A549 (cell line): ENCODE data around the gene SNX19. TPM values are rescaled to one million over a fixed set of nuclear protein-coding genes. Genes with fewer than 3 reads are reported as not detected.

Experiments
- ATAC-seq, 2 experiments: fragments of 200-7000 bp in 1 of 2; fragments of >200 bp in 1 of 2; cut with Nextera tagmentation in 1 of 2; cut with Tn5 transposase in 1 of 2; 3 replicates each; pipeline versions ENCODE4 v1.8.0 to v1.9.1; 2018 to 2020; ENCODE audit warnings: mild to moderate bottlenecking in 1 of 2, moderate library complexity in 1 of 2
- CTCF ChIA-PET: fragments of 300-600 bp; sonication (Branson Sonifier 250); formaldehyde crosslinking; extraction: SDS; loops from one replicate; lab custom pipeline; 2021; ENCODE audit warnings: antibody characterized with exemption, inconsistent platforms; lab: Yijun Ruan, JAX
- POLR2A ChIA-PET: fragments of 350-600 bp; formaldehyde crosslinking; extraction: SDS; loops from one replicate; lab custom pipeline; 2021; ENCODE audit warnings: antibody characterized with exemption, inconsistent platforms; lab: Yijun Ruan, JAX
- DNase-seq, 2 experiments: peaks; one replicate each; pipeline versions ENCODE4 v3.0.0 to v3.0.0-alpha.2; 2011 to 2016; ENCODE audit warnings: low read depth in 1 of 2, low spot score in 1 of 2
- FAIRE-seq: peaks from 2 replicates; lab custom pipeline; 2011; peaks lifted over from hg19 to GRCh38; lab: Jason Lieb, UNC
- H3K27ac ChIP-seq, 2 experiments: fragments of >200 bp; sonication (Bioruptor Twin); formaldehyde crosslinking; 3 replicates each; pipeline ENCODE4 v1.5.1; 2016 to 2017
- H3K4me1 ChIP-seq: fragments of >200 bp; sonication (Bioruptor Twin); formaldehyde crosslinking; 3 replicates; pipeline ENCODE4 v1.6.1; 2016
- H3K4me2 ChIP-seq: fragments of >200 bp; sonication (Bioruptor Twin); formaldehyde crosslinking; 3 replicates; pipeline ENCODE4 v1.6.1; 2016
- H3K4me3 ChIP-seq: fragments of >200 bp; sonication (Bioruptor Twin); formaldehyde crosslinking; 3 replicates; pipeline ENCODE4 v1.5.1; 2016
- H3K9me3 ChIP-seq: fragments of >200 bp; sonication (Bioruptor Twin); formaldehyde crosslinking; 3 replicates; pipeline ENCODE4 v1.6.1; 2016
- CBX8 ChIP-seq: fragments of 200-600 bp; sonication (generic); IDR thresholded peaks from 2 replicates; pipeline ENCODE4 v1.6.1; 2016
- CHD2 ChIP-seq: fragments of 150-350 bp; IDR thresholded peaks from 2 replicates; pipeline ENCODE4 v1.6.1; 2014; ENCODE audit warnings: low read length; ENCODE audit not compliant: partially characterized antibody
- FOSB ChIP-seq: fragments of 250-450 bp; sonication (Bioruptor Pico); IDR thresholded peaks from 2 replicates; pipeline ENCODE4 v1.5.0; 2020; ENCODE audit warnings: mild to moderate bottlenecking, moderate library complexity
- FOSL2 ChIP-seq, 2 experiments: fragments of 450-650 bp in 1 of 2; fragments of >200 bp in 1 of 2; sonication (Bioruptor Twin) in 1 of 2; formaldehyde crosslinking; IDR thresholded peaks; 2 replicates each; pipeline versions ENCODE4 v1.5.0 to v1.6.1; 2016 to 2020; ENCODE audit warnings: mild to moderate bottlenecking in 1 of 2, moderate library complexity in 1 of 2
- HEYL ChIP-seq: fragments of 250-450 bp; sonication (Bioruptor Pico); IDR thresholded peaks from 2 replicates; pipeline ENCODE4 v1.8.0; 2021; ENCODE audit warnings: mild to moderate bottlenecking, moderate library complexity
- JUNB ChIP-seq: fragments of >200 bp; sonication (Bioruptor Twin); formaldehyde crosslinking; IDR thresholded peaks from 2 replicates; pipeline ENCODE4 v1.6.1; 2016
- KDM1A ChIP-seq: fragments of 200-600 bp; sonication (generic); IDR thresholded peaks from 2 replicates; pipeline ENCODE4 v1.6.1; 2016; ENCODE audit warnings: low read depth, mild to moderate bottlenecking
- NFE2L2 ChIP-seq: fragments of 150-350 bp; conservative IDR thresholded peaks from 2 replicates; pipeline ENCODE4 v1.6.1; 2014; ENCODE audit warnings: low read length
- NR3C1 ChIP-seq: fragments of >200 bp; sonication (Bioruptor Twin); formaldehyde crosslinking; IDR thresholded peaks from 3 replicates; pipeline ENCODE4 v1.6.1; 2017
- POLR2A ChIP-seq: IDR thresholded peaks from 2 replicates; pipeline ENCODE4 v1.6.1; 2012; ENCODE audit warnings: mild to moderate bottlenecking, low read length
- POLR2AphosphoS2 ChIP-seq: conservative IDR thresholded peaks from 2 replicates; pipeline ENCODE4 v1.6.1; 2012; ENCODE audit warnings: low read length, improper control_type of control experiment, inconsistent platforms
- RCOR1 ChIP-seq: fragments of 150-350 bp; IDR thresholded peaks from 2 replicates; pipeline ENCODE4 v1.6.1; 2014; ENCODE audit warnings: antibody characterized with exemption, low read length, low read depth
- TP53 ChIP-seq: fragments of 250-450 bp; sonication (Bioruptor Pico); IDR thresholded peaks from 2 replicates; pipeline ENCODE4 v1.5.0; 2021; ENCODE audit warnings: mild to moderate bottlenecking, moderate library complexity
- ZNF302 ChIP-seq: fragments of 250-450 bp; sonication (Bioruptor Pico); IDR thresholded peaks from 2 replicates; pipeline ENCODE4 v1.9.0; 2021; ENCODE audit warnings: inconsistent platforms, mild to moderate bottlenecking, moderate library complexity
- WGBS: methylation state at CpG from one replicate; pipeline ENCODE4 v1.1.6; 2017; ENCODE audit errors: missing lambda C conversion rate; 5-methylcytosine and 5-hydroxymethylcytosine counted together
- polyA plus RNA-seq, 4 experiments: library from polyadenylated mRNA; depleted of rRNA in 3 of 4; stranded (reverse); fragments of >200 nt; fragmentation: RNase III in 1 of 4; extraction: RNeasy Plus Mini Kit Qiagen cat#74134 plus additional on column Dnase treatment in 1 of 4; gene quantifications; 2 replicates in 3 of 4; 3 replicates in 1 of 4; pipeline ENCODE4 v1.2.3, GENCODE V29; 2011 to 2017
- TF ChIP-seq, protein P1 (sequence below): fragments of 450-650 bp; IDR thresholded peaks from 2 replicates; pipeline ENCODE4 v1.6.1; 2014; ENCODE audit warnings: antibody characterized with exemption
- TF ChIP-seq, protein P2 (sequence below): IDR thresholded peaks from 2 replicates; pipeline ENCODE4 v1.6.1; 2012
- TF ChIP-seq, protein P3 (sequence below): fragments of 250-450 bp; sonication (Bioruptor Pico); IDR thresholded peaks from 2 replicates; pipeline ENCODE4 v1.5.0; 2020; ENCODE audit warnings: low read depth, mild to moderate bottlenecking, moderate library complexity
- TF ChIP-seq, protein P4 (sequence below): IDR thresholded peaks from 2 replicates; pipeline ENCODE4 v1.6.1; 2012

Gene SNX19
- polyA plus RNA-seq, 2 of the 4 experiments (the other 2 are of a cell fraction): 13.4 to 26.7 TPM

DNA sequence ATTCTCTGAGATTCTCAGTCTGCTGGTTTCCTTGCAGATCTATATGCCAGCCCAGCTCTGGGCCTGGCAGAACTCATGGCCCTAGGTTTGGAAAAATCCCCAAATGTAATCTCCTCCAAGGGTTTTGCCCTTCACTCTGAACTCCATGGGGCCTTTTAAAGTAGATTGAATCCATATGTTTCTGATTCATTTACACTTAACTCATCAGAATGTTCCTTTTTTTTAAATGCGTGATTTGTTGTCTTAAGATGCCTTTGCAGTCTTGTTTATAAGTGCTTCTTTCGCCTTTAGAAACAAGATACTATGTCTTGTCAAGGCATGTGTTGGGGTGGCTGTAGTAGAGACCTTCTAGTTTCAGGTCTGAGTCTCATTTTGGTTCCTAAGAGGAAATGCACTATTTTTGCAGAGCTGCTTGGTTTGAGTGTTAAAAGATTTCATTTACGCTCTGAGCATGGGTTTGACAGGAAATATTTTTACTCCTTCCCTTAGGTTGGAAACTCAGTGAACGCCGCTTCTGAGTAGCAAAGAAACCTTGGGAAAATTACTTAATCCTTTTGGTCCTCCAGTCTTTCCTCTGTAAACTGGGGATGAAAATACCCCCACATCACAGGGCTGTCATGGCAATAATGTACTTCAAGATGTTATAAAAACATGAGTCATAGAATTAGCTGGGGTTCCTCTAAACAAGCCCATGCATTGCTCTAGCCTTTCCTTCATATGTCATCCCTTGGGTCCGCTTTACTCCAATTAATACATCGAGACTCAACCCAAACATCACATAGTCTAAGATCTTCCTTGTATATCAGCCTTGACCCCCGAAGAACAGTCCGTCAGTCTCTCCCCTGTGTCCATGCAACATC, 83.5 kb downstream of the SNX19 start:
- H3K4me2 ChIP-seq: no peak overlapping the region

DNA sequence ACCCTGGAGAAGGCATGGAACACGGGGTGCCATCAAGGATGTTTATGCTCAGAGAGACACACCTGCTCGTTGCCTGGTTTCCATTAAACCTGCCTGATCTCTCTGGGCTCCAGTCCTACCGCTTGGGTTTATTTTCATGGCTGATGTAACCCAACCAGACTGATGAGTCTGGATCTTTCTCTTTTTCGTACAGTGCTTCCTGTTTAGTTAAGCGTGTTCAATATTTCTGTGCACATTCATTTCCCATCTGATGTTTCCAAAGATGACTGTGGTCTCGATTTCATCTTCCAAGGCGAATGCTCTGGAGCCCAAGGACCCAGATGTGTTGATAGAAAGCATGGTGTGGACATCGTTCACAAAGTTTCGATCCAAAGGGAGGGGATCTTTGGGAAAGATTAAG, 84.3 kb downstream of the SNX19 start:
- TF ChIP-seq FOSL2 (IDR thresholded peaks at IDR 0.05): no peak
- no peak for TF ChIP-seq FOSL2 (CRISPR knock-in tag; IDR thresholded peaks at IDR 0.05)

More for the DNA sequence above, 83.5 kb downstream of the SNX19 start:
- FAIRE-seq: no peak
- no peak for DNase-seq
- Histone ChIP-seq H3K27ac (no peak overlapping the region), H3K4me3 (no peak overlapping the region), H3K4me1 (peaks cover 4% of the 10 kb centered on the region), H3K9me3 (0 out of 3 replicates have a peak, but pooled peaks cover 3% of the 10 kb centered on the region)
- WGBS: 89% methylated on average over 9 of the region's 9 CpGs
- ChIA-PET POLR2A (no interaction called here), CTCF (interaction anchor here (0.6 to 7.2 kb wide), 2 partner anchors 28 to 139 kb away, joined by 3 to 100 read pairs; no protein-coding TSS in a partner anchor)
- ATAC-seq: no peak
- TF ChIP-seq FOSL2 (IDR thresholded peaks at IDR 0.05) (no peak), FOSL2 (CRISPR knock-in tag; IDR thresholded peaks at IDR 0.05) (peak; percentile 6; the same call in 1 of the 2 replicates), RCOR1 (no peak)

DNA sequence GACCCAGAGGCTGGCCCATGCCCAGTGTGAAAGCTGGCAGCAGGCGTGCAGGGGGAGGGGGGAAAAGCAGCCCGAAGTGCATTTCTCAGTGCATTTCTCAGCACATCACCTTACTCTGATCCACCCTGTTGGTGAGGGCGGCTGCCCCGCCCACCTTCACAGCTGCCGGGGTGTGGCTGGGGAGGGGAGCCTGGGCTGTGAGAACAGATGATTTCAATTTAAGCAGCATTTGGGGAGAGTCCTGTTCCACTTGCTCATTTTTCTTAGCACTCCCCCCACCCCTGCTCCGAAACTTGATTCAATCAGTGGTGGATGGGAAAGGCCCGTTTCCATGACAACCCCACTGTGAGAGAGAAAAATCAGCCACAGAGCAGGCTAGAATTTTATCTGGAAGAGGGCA, 84.8 kb downstream of the SNX19 start:
- TF ChIP-seq, protein P1, sequence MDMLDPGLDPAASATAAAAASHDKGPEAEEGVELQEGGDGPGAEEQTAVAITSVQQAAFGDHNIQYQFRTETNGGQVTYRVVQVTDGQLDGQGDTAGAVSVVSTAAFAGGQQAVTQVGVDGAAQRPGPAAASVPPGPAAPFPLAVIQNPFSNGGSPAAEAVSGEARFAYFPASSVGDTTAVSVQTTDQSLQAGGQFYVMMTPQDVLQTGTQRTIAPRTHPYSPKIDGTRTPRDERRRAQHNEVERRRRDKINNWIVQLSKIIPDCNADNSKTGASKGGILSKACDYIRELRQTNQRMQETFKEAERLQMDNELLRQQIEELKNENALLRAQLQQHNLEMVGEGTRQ: no peak
- TF ChIP-seq HEYL (CRISPR knock-in tag) (no peak), JUNB (no peak), POLR2AphosphoS2 (no peak), ZNF302 (CRISPR knock-in tag) (no peak), POLR2A (no peak), NFE2L2 (no peak), CHD2 (no peak), KDM1A (no peak), CBX8 (no peak), FOSB (CRISPR knock-in tag) (no peak), NR3C1 (no peak), TP53 (no peak)
- TF ChIP-seq, protein P2, sequence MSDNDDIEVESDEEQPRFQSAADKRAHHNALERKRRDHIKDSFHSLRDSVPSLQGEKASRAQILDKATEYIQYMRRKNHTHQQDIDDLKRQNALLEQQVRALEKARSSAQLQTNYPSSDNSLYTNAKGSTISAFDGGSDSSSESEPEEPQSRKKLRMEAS: no peak
- TF ChIP-seq, protein P3, sequence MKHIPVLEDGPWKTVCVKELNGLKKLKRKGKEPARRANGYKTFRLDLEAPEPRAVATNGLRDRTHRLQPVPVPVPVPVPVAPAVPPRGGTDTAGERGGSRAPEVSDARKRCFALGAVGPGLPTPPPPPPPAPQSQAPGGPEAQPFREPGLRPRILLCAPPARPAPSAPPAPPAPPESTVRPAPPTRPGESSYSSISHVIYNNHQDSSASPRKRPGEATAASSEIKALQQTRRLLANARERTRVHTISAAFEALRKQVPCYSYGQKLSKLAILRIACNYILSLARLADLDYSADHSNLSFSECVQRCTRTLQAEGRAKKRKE (CRISPR knock-in tag): no peak
- TF ChIP-seq, protein P4, sequence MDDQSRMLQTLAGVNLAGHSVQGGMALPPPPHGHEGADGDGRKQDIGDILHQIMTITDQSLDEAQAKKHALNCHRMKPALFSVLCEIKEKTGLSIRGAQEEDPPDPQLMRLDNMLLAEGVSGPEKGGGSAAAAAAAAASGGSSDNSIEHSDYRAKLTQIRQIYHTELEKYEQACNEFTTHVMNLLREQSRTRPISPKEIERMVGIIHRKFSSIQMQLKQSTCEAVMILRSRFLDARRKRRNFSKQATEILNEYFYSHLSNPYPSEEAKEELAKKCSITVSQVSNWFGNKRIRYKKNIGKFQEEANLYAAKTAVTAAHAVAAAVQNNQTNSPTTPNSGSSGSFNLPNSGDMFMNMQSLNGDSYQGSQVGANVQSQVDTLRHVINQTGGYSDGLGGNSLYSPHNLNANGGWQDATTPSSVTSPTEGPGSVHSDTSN: no peak
- CTCF ChIA-PET: interaction anchor here (4.6 to 9.4 kb wide), 3 partner anchors 8 to 396 kb away, joined by 34 to 163 read pairs (median 100); no protein-coding TSS in a partner anchor
- POLR2A ChIA-PET: no interaction called here
- ATAC-seq (no peak), FAIRE-seq (no peak), DNase-seq (no peak)
- Histone ChIP-seq H3K4me1 (peaks cover 13% of the 10 kb centered on the region), H3K4me3 (no peak overlapping the region), H3K27ac (no peak overlapping the region), H3K4me2 (no peak overlapping the region), H3K9me3 (no peaks in the 10 kb centered on the region)
- WGBS: 71% methylated on average over 7 of the region's 7 CpGs

More for the DNA sequence above, 84.3 kb downstream of the SNX19 start:
- CTCF ChIA-PET: interaction anchor here (7.2 to 9.4 kb wide), 2 partner anchors 29 to 397 kb away, joined by 100 to 163 read pairs; no protein-coding TSS in a partner anchor
- H3K4me2 ChIP-seq: no peak overlapping the region
- no peak overlapping the region for H3K27ac ChIP-seq
- FAIRE-seq: no peak
- POLR2A ChIA-PET: no interaction called here
- 0 out of 3 replicates have a peak, but pooled peaks cover 1% of the 10 kb centered on the region for H3K9me3 ChIP-seq
- ATAC-seq: no peak
- DNase-seq: no peak
- peaks cover 13% of the 10 kb centered on the region for H3K4me1 ChIP-seq
- no peak overlapping the region for H3K4me3 ChIP-seq
- WGBS: 70% methylated on average over 9 of the region's 9 CpGs
